Measurements from ENCODE around the gene SLC6A13. TPM values are rescaled to one million over a fixed set of nuclear protein-coding genes. Genes with fewer than 3 reads are reported as not detected.

Gene SLC6A13
- total RNA-seq, 1 experiment from 2014 or later, result 0.37 TPM

GRCh38 chr12:195156-195555, 67.5 kb downstream of the SLC6A13 start (continued):
- no peak for TF ChIP-seq NR1H2 (CRISPR knock-in tag; IDR thresholded peaks at IDR 0.05)
- TF ChIP-seq AR (CRISPR knock-in tag; IDR thresholded peaks at IDR 0.05), result no peak
- TF ChIP-seq CTCF (IDR thresholded peaks at IDR 0.05), result no peak
- no peak for TF ChIP-seq FOXP1 (CRISPR knock-in tag; IDR thresholded peaks at IDR 0.05; ENCODE audit: borderline replicate concordance)

GRCh38 chr12:194276-194675, 68.4 kb downstream of the SLC6A13 start:
- Mint-ChIP-seq H3K27me3 (ENCODE audit: low read depth) (peaks cover 20% of the 10 kb centered on the region), H3K9me3 (0 out of 2 replicates have a peak, but pooled peaks cover 5% of the 10 kb centered on the region)
- no peak for ATAC-seq

More at GRCh38 chr12:194276-194675, 68.4 kb downstream of the SLC6A13 start:
- 0 out of 2 replicates have a peak, but pooled peaks cover 2% of the 10 kb centered on the region for H3K4me1 Mint-ChIP-seq
- no peak overlapping the region for H3K27ac Mint-ChIP-seq
- CTCF ChIA-PET, result interaction anchor here (1.2 to 2.1 kb wide), 2 partner anchors 26 to 41 kb away, joined by 3 to 10 read pairs; no protein-coding TSS in a partner anchor
- POLR2A ChIA-PET, result no interaction called here
- H3K4me3 Mint-ChIP-seq, result no peak overlapping the region
- no peak for DNase-seq (ENCODE audit: low spot score)
- no peaks in the 10 kb centered on the region for H3K36me3 Mint-ChIP-seq
- no peak for TF ChIP-seq SOX15 (CRISPR knock-in tag; IDR thresholded peaks at IDR 0.05)
- no peak for TF ChIP-seq OVOL2 (CRISPR knock-in tag; IDR thresholded peaks at IDR 0.05; ENCODE audit: borderline replicate concordance)
- no peak for TF ChIP-seq ERG (CRISPR knock-in tag; IDR thresholded peaks at IDR 0.05)
- no peak for TF ChIP-seq SMAD3 (CRISPR knock-in tag; IDR thresholded peaks at IDR 0.05; ENCODE audit: borderline replicate concordance)
- TF ChIP-seq HMGXB4 (CRISPR knock-in tag; IDR thresholded peaks at IDR 0.05), result no peak
- no peak for TF ChIP-seq NFATC4 (CRISPR knock-in tag; IDR thresholded peaks at IDR 0.05)
- TF ChIP-seq AFF4 (CRISPR knock-in tag; IDR thresholded peaks at IDR 0.05; ENCODE audit: borderline replicate concordance), result no peak
- TF ChIP-seq MYBL2 (CRISPR knock-in tag; IDR thresholded peaks at IDR 0.05), result no peak
- no peak for TF ChIP-seq ZSCAN18 (CRISPR knock-in tag; IDR thresholded peaks at IDR 0.05)
- TF ChIP-seq ZBTB21 (CRISPR knock-in tag; IDR thresholded peaks at IDR 0.05; ENCODE audit: borderline replicate concordance), result no peak
- no peak for TF ChIP-seq ATF2 (CRISPR knock-in tag; IDR thresholded peaks at IDR 0.05; ENCODE audit: borderline replicate concordance, low read depth)

Data from WTC11 (cell line).